B cell (primary cell): ENCODE measurements around the gene LCN2. TPM values are rescaled to one million over a fixed set of nuclear protein-coding genes. Genes with fewer than 3 reads are reported as not detected.

Experiments
- polyA plus RNA-seq: library from polyadenylated mRNA; depleted of rRNA; stranded (reverse); fragments of >200 nt; gene quantifications from 2 replicates; pipeline ENCODE4 v1.2.3, GENCODE V29; 2012
- total RNA-seq, 2 donors: library from RNA; stranded (reverse); fragments of 120-200 nt in 1 of 2; gene quantifications; 1 replicate in 1 of 2; 2 replicates in 1 of 2; pipeline versions ENCODE4 v1.2.3 to v1.2.4, GENCODE V29; 2013 to 2022

The LCN2 gene
- total and polyA plus RNA-seq, 2 donors (not counting 1 experiment from before 2014, with no cell fraction given) = not detected

Other genes with a start within 250 kb of the LCN2 start
- 126 and 136 TPM in 2 replicates for gene ST6GALNAC6, start 249.8 kb upstream of the LCN2 start, total RNA-seq
- gene ST6GALNAC6, start 249.8 kb upstream of the LCN2 start, polyA plus RNA-seq = 54.7 and 68.0 TPM in 2 replicates
- gene ST6GALNAC4, start 232.4 kb upstream of the LCN2 start, total RNA-seq = 198 and 199 TPM in 2 replicates
- 80.5 and 98.8 TPM in 2 replicates for gene ST6GALNAC4, start 232.4 kb upstream of the LCN2 start, polyA plus RNA-seq
- 1.4 and 2.1 TPM in 2 replicates for gene PIP5KL1, start 218.7 kb upstream of the LCN2 start, total RNA-seq
- gene PIP5KL1, start 218.7 kb upstream of the LCN2 start, polyA plus RNA-seq = 0.75 and 0.88 TPM in 2 replicates
- gene DPM2, start 211.6 kb upstream of the LCN2 start, total RNA-seq = 42.9 and 45.9 TPM in 2 replicates
- gene DPM2, start 211.6 kb upstream of the LCN2 start, polyA plus RNA-seq = 19.4 and 34.1 TPM in 2 replicates
- gene EEIG1, start 168.5 kb upstream of the LCN2 start, total RNA-seq = 245 and 267 TPM in 2 replicates
- gene EEIG1, start 168.5 kb upstream of the LCN2 start, polyA plus RNA-seq = 39.9 and 57.2 TPM in 2 replicates
- 11.4 and 12.9 TPM in 2 replicates for gene NAIF1, start 82.1 kb upstream of the LCN2 start, total RNA-seq
- gene NAIF1, start 82.1 kb upstream of the LCN2 start, polyA plus RNA-seq = 12.6 and 16.6 TPM in 2 replicates
- gene SLC25A25, start 81.2 kb upstream of the LCN2 start, total RNA-seq = 12.1 and 12.4 TPM in 2 replicates
- gene SLC25A25, start 81.2 kb upstream of the LCN2 start, polyA plus RNA-seq = 18.6 and 45.4 TPM in 2 replicates
- 68.0 and 77.8 TPM in 2 replicates for gene PTGES2, start 21.7 kb upstream of the LCN2 start, total RNA-seq
- gene PTGES2, start 21.7 kb upstream of the LCN2 start, polyA plus RNA-seq = 103 and 113 TPM in 2 replicates
- gene BBLN, start 10.8 kb downstream of the LCN2 start, total RNA-seq = 38.2 and 44.3 TPM in 2 replicates
- gene BBLN, start 10.8 kb downstream of the LCN2 start, polyA plus RNA-seq = 101 and 148 TPM in 2 replicates
- gene CIZ1, start 42.1 kb downstream of the LCN2 start, total RNA-seq = 160 and 169 TPM in 2 replicates
- gene CIZ1, start 42.1 kb downstream of the LCN2 start, polyA plus RNA-seq = 77.5 and 79.9 TPM in 2 replicates
- 1.3 and 1.9 TPM in 2 replicates for gene DNM1, start 53.9 kb downstream of the LCN2 start, total RNA-seq
- gene DNM1, start 53.9 kb downstream of the LCN2 start, polyA plus RNA-seq = 0.63 and 1.2 TPM in 2 replicates
- 76.3 and 87.3 TPM in 2 replicates for gene GOLGA2, start 126.6 kb downstream of the LCN2 start, total RNA-seq
- 23.2 and 43.6 TPM in 2 replicates for gene GOLGA2, start 126.6 kb downstream of the LCN2 start, polyA plus RNA-seq
- gene SWI5, start 126.8 kb downstream of the LCN2 start, total RNA-seq = 8.6 and 13.3 TPM in 2 replicates
- gene SWI5, start 126.8 kb downstream of the LCN2 start, polyA plus RNA-seq = 16.1 and 23.3 TPM in 2 replicates
- 21.4 and 21.5 TPM in 2 replicates for gene TRUB2, start 173.0 kb downstream of the LCN2 start, total RNA-seq
- gene TRUB2, start 173.0 kb downstream of the LCN2 start, polyA plus RNA-seq = 5.3 and 7.6 TPM in 2 replicates
- gene COQ4, start 173.4 kb downstream of the LCN2 start, total RNA-seq = 54.9 and 57.3 TPM in 2 replicates
- 55.3 and 62.8 TPM in 2 replicates for gene COQ4, start 173.4 kb downstream of the LCN2 start, polyA plus RNA-seq
- 12.0 and 12.9 TPM in 2 replicates for gene SLC27A4, start 191.1 kb downstream of the LCN2 start, total RNA-seq
- 6.9 and 10.0 TPM in 2 replicates for gene SLC27A4, start 191.1 kb downstream of the LCN2 start, polyA plus RNA-seq
- 35.6 and 43.8 TPM in 2 replicates for gene URM1, start 221.9 kb downstream of the LCN2 start, total RNA-seq
- 24.1 and 40.3 TPM in 2 replicates for gene URM1, start 221.9 kb downstream of the LCN2 start, polyA plus RNA-seq